C1 segment of cervical spinal cord (tissue), 14 donors: ENCODE results near the gene ALG1L2.
"Not testable (repeated sequence)": the region's sequence is repeated elsewhere in the genome, so short reads cannot be mapped to it uniquely, and the experiment has no call there.

ENCODE experiments used
- DNase-seq, 14 donors: peaks; one replicate each; lab custom pipeline; 2025; lab: John Stamatoyannopoulos, UW

ALG1L2 gene

DNA sequence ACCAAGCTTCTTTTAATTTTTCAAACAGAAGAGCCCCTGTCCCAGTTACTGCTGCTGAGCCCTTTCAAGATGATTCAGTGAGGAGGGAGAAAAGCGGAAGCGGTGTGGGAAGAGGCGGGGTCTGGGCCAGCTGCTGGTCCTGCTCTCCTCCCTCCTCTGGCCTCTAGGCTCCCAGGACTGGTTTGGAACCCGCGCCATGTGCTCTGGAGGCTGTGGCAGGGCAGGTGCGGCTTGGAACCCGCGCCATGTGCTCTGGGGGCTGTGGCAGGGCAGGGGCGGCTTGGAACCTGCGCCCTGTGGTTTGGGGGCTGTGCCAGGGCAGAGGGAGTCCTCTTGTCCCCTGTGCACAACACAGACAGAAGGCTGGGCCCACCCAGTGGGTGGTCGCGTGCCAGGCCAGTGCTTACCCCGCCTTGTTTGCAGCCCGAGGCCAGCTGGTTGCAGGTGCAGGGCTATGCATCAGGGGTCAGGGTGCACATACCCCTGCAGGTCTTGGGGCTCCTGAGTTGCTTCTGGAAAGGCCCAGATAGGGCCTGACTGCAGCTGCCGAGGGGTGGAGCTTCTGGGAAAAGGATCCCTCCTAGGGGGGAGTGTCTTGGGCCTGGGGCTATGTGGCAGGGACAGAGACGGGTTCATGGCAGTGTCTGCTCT is 12.2 kb downstream of the ALG1L2 start:
- DNase-seq = peak in 1 of 14 donors; percentile 7

DNA sequence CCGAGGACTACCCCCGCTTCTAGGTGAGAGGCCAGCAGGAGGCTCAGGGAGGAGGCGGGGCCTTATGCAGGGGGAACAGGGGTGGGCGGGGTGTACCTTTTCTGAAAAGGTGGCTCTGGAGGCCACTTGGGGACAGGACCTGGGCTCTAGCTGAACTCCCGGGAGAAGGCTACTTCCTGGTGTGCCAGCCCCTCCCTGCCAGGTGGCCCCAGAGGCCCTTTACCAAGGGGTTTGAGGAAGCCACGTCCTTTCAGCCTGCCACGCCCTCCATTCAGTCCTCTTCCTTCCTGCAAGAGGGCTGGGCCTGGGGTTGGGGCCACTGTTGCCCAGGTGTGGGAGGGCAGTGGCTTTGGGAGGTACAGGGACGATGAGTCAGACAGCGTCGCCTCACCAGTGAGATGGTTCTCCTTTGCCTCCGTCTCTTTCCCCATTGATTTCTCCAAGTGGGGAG is 12.9 kb downstream of the ALG1L2 start:
- not testable (repeated sequence) for DNase-seq

DNA sequence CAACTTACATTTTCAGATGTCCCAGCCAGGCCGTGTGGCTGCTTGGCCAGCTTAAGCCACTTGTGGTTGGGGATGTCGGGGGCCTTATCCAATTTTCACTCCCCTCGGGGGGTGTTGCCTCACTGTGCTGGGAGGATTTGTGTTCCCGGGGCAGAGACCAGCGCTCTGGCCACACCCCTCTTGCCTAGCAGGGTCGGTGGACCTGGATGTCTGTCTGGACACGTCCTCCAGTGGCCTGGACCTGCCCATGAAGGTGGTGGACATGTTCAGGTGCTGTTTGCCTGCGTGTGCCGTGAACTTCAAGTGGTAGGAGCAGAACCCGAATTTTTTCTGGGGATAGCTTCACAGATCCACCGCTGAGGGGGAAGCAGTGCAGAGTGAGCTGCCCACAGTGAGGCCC is 14.2 kb downstream of the ALG1L2 start:
- DNase-seq = not testable (repeated sequence)

GRCh38 chr3:130097096-130097495 is 15.5 kb downstream of the ALG1L2 start:
- DNase-seq = not testable (repeated sequence)

- DNase-seq = not testable (repeated sequence)
Observed at GRCh38 chr3:130097690-130098638, 16.3 kb downstream of the ALG1L2 start.

DNA sequence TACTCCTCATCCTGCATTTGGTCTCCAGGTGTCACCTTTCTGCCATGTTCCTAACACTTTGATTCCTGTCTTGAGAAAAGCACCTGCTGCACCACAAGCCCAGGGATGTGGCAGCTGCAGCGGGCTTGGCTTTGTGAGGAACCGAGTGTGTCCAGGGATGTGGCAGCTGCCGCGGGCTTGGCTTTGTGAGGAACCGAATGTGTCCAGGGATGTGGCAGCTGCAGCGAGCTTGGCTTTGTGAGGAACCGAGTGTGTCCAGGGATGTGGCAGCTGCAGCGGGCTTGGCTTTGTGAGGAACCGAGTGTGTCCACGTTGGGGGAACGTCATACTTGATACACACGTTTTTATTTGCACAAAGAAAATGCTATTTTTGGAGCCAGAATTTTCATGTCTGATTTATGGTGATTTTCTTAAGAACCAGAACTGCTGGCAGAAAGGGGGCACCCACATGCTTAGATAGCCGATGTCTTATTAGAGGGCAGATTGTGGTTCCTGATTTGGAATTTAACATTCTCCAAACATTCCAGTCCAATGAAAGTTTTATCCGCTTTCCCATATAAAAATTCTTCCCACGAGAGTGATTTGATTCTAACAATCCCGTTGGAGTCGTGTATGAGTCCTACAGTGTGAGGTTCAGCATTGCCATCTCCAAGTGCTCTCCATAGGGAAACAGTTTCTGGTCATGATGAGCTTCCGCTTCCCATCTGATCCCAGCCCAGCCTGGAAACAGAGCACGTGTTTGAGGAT is 17.2 kb downstream of the ALG1L2 start:
- DNase-seq = not testable (repeated sequence)

DNA sequence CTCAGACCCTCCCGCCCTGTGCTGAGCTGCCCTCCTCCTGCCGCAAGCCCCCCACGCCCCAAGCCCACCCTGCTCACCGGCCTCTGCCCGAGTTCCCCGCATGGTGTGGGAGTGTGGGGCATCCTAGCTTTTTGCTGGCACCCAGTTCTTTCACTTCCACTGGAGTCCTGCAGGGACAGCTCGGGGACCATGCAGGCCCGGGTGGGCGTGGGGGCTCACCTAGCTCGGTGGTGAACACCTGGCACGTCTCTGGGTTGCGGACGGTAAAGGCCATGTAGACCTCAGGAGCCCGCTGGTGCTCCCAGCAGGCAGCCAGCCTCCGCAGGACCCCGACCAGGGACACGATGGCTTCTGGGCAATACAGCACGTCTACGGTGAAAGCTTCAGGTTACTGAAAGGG is 20.9 kb downstream of the ALG1L2 start:
- DNase-seq = not testable (repeated sequence)

- not testable (repeated sequence) for DNase-seq
Observed at GRCh38 chr3:130104191-130104590, 22.6 kb downstream of the ALG1L2 start.

DNA sequence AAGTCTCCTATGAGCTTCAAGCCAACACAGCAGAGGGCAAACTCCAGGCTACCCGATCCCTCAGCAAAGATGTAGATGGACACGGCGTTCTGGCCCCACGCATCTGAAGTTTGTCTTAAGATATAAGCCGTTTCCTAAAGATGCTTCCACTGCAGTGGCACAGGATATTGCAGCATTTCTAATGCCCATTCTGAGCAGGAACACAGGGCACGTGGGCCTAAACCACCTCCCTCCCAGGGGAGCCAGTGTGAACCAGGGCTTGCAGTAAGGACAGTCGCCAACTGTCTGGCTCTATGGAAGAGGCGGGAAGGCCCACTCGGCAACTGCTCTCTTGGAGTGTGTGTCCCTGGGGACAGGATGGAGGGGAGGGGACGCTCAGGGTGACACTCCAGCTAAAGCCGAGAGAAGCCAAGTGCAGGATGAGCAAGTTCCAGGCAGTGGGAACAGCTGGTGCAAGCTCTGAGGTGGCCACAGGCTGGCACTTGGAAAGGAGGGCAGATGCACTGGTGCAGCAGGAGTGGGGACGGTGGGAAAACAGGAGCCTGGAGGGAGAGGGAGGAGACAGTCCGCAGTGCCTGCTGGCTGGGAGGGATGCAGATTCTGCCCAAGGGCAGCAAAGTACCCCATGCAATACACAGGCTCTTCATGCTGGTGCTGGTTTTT is 25.8 kb downstream of the ALG1L2 start:
- DNase-seq = not testable (repeated sequence)

GRCh38 chr3:130108836-130109585 is 27.4 kb downstream of the ALG1L2 start:
- not testable (repeated sequence) for DNase-seq

GRCh38 chr3:130110386-130111169 is 28.9 kb downstream of the ALG1L2 start:
- peak in 1 of 14 donors; percentile 24 for DNase-seq

- peak; percentile 81 to 100 (median 96) for DNase-seq
Observed at GRCh38 chr3:130111185-130111864, 29.7 kb downstream of the ALG1L2 start.

- peak; percentile 78 to 100 (median 96) for DNase-seq
Observed at GRCh38 chr3:130111865-130112747, 30.5 kb downstream of the ALG1L2 start.

DNA sequence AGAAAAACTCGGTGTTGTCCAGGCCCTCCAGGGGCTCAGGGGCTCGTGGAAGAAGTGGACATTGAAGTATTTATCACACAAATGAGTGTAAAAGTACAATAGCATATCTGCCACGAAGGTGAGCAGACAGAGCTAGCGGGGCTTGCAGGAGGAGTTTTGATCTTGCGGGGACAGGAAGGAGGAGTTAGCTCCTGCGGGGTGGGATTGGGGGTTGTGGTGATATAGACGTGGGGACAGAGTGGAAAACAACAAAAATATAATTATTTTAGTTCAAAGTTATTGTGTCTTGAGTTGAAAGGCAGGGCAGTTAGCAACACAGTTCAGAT is 31.1 kb downstream of the ALG1L2 start:
- DNase-seq = not testable (repeated sequence)

DNA sequence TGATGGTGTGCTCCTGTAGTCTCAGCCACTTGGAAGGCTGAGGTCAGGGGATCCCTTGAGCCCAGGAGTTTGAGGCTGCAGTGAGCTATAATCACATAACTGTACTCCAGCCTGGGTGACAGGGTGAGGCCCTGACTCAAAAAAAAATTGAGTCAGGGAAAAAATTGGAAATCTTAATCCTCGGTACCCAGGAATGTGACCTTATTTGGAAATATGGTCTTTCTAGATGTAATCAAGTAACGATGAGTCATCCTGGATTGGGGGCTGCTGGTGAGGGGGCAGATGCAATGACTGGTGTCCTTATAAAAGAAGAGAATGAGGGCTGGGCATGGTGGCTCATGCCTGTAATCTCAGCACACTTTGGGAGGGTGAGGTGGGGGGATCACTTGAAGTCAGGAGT is 33.8 kb downstream of the ALG1L2 start:
- not testable (repeated sequence) for DNase-seq

DNA sequence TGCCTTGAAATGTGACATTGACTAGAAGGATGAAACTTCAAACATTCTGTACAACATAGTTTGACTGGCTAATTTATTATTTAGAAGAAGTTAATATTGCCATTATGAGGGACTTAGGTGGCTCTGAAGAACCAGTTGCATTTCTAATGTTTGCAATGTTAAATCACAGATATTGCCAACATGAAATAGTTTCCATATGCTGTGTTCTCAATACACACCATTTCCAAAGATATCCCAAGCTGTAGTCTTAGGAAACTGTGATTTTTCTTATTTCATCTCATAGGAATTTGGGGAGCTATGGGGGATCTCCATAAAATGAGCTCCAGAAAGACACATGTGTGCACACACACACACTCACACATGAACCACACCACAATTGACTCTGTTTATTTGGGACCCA is 36.3 kb downstream of the ALG1L2 start:
- no peak for DNase-seq

- DNase-seq = not testable (repeated sequence)
Observed at GRCh38 chr3:130119824-130120223, 38.2 kb downstream of the ALG1L2 start.

GRCh38 chr3:130120291-130120690 is 38.7 kb downstream of the ALG1L2 start:
- DNase-seq = not testable (repeated sequence)
